ENCODE results near the gene HAL.

Gene HAL

DNA sequence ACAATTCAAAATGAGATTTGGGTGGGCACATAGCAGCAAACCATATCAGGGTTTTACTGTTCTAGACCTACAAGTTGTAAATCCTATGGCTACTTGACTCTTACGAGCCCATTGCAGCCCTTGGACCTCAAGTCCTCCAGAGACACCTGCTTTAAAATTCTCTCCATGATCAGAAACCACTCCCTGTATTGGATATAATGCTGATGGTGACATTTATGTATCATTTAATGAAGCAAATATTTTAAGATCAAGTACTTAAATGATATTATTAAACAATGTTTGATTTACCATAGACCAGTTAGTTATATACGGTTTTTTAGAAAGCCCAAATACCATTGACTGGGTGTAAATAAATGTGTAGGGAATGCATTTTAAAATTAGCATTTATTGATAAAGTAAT, 28.8 kb downstream of the HAL start:
- TF ChIP-seq POU2F2 (IDR thresholded peaks at IDR 0.05; ENCODE audit: low read depth, low read length): no peak
- no peak for TF ChIP-seq TAF1 (IDR thresholded peaks at IDR 0.05; ENCODE audit: low read depth, low read length)
- no peak for TF ChIP-seq POLR2A (IDR thresholded peaks at IDR 0.05; ENCODE audit: low read depth, low read length)
- TF ChIP-seq SPI1 (IDR thresholded peaks at IDR 0.05; ENCODE audit: low read depth, low read length): no peak
- no peak for TF ChIP-seq POLR2AphosphoS5 (IDR thresholded peaks at IDR 0.05; ENCODE audit: low read depth, low read length)
- no peak for TF ChIP-seq PAX5 (IDR thresholded peaks at IDR 0.05; ENCODE audit: insufficient read depth, low read length, severe bottlenecking)
- FAIRE-seq: no peak
- DNase-seq (ENCODE audit: insufficient read length, low spot score): no peak

DNA sequence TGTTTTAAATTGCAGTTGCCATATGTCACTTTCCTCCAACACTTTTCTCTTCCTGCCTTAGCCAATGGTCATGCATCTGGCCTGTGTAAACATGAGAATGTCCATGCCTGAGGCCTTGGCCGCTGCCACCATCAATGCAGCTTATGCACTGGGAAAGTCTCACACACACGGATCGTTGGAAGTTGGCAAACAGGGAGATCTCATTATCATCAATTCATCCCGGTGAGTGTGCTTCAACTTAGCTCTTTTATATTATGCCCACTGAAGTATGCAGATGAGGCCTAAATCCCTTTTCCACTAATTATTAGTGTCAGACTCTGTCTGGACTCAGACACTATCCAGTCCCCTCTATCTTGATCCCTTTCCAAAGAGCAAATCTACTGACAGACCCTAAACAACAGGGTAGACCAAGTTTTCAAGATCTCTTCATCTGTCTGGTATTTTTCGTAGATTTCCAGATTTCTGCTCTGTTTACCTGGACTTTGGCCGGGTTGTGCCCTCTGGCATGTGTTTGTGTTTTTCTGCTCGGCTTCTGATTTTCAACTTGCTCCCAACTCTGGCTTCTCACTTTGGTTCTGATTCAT, 29.8 kb downstream of the HAL start:
- DNase-seq (ENCODE audit: insufficient read length, low spot score): no peak
- no peak for FAIRE-seq
- no peak for TF ChIP-seq SPI1 (IDR thresholded peaks at IDR 0.05; ENCODE audit: low read depth, low read length)
- no peak for TF ChIP-seq POLR2A (IDR thresholded peaks at IDR 0.05; ENCODE audit: low read depth, low read length)
- no peak for TF ChIP-seq POLR2AphosphoS5 (IDR thresholded peaks at IDR 0.05; ENCODE audit: low read depth, low read length)
- no peak for TF ChIP-seq POU2F2 (IDR thresholded peaks at IDR 0.05; ENCODE audit: low read depth, low read length)
- no peak for TF ChIP-seq PAX5 (IDR thresholded peaks at IDR 0.05; ENCODE audit: insufficient read depth, low read length, severe bottlenecking)
- TF ChIP-seq TAF1 (IDR thresholded peaks at IDR 0.05; ENCODE audit: low read depth, low read length): no peak

DNA sequence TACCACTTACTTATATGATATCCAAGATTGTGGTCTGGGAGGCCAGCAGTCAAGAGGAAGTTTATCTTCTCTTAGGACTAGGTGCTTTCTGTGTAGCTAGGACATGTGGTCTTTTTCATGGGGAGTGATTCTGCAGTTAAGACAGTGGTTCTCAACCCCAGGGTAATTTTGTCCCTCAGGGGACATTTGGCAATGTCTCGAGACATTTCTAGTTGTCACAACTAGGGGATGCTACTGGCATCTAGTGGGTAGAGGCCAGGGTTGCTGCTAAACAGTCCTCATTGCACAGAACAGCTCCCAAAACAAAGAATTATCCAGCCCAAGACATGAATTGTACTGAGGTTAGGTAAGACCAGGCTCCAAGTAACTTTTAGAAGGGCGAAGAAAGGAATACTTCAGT, 33.0 kb downstream of the HAL start:
- no peak for DNase-seq (ENCODE audit: insufficient read length, low spot score)
- TF ChIP-seq PAX5 (IDR thresholded peaks at IDR 0.05; ENCODE audit: insufficient read depth, low read length, severe bottlenecking) (no peak), SPI1 (IDR thresholded peaks at IDR 0.05; ENCODE audit: low read depth, low read length) (no peak), POLR2AphosphoS5 (IDR thresholded peaks at IDR 0.05; ENCODE audit: low read depth, low read length) (no peak), TAF1 (IDR thresholded peaks at IDR 0.05; ENCODE audit: low read depth, low read length) (no peak), POU2F2 (IDR thresholded peaks at IDR 0.05; ENCODE audit: low read depth, low read length) (no peak)
- FAIRE-seq: peak; percentile 40

DNA sequence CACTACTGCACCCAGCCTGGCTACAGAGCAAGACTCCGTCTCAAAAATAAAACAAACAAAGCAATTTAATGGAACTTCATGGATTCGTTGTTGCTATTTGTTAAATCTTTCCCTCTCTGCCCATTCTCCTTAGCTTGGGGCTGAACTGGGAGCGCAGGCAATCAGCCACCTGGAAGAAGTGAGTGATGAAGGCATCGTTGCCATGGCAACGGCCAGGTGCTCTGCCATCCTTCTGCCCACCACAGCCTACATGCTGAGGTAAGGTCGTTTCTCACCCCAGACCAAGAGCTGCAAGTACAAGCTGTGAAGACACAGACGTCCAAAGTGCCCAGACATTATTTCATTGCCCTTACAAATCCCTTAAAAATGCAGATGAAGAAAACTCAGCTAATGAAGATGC, 33.9 kb downstream of the HAL start:
- DNase-seq (ENCODE audit: insufficient read length, low spot score): no peak

DNA sequence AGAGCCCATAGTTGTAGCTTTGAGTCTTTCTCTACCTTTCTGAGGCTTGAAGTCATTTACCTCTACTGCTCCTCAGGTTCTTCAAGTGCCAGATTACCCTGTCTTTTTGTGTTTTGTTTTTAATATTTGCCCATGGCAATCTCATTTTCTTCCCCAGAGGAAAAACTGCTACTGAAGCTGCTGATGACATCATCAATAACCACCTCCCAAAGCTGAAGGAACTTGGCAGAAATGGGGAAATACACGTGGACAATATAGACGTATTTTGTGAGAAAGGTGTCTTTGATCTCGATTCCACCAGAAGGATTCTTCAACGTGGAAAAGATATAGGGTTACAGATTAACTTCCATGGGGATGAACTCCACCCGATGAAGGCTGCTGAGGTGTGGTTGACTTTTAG, 35.9 kb downstream of the HAL start:
- FAIRE-seq (no peak), DNase-seq (ENCODE audit: insufficient read length, low spot score) (no peak)
- TF ChIP-seq POLR2A (IDR thresholded peaks at IDR 0.05; ENCODE audit: low read depth, low read length) (no peak), POU2F2 (IDR thresholded peaks at IDR 0.05; ENCODE audit: low read depth, low read length) (no peak), TAF1 (IDR thresholded peaks at IDR 0.05; ENCODE audit: low read depth, low read length) (no peak)

More for the DNA sequence above, 33.9 kb downstream of the HAL start:
- FAIRE-seq: no peak
- TF ChIP-seq TAF1 (IDR thresholded peaks at IDR 0.05; ENCODE audit: low read depth, low read length) (no peak), SPI1 (IDR thresholded peaks at IDR 0.05; ENCODE audit: low read depth, low read length) (no peak), POLR2A (IDR thresholded peaks at IDR 0.05; ENCODE audit: low read depth, low read length) (no peak), PAX5 (IDR thresholded peaks at IDR 0.05; ENCODE audit: insufficient read depth, low read length, severe bottlenecking) (no peak), POU2F2 (IDR thresholded peaks at IDR 0.05; ENCODE audit: low read depth, low read length) (no peak), POLR2AphosphoS5 (IDR thresholded peaks at IDR 0.05; ENCODE audit: low read depth, low read length) (no peak)

GRCh38 chr12:95959107-95959506, 37.0 kb downstream of the HAL start:
- DNase-seq (ENCODE audit: insufficient read length, low spot score) (no peak), FAIRE-seq (no peak)
- TF ChIP-seq SPI1 (IDR thresholded peaks at IDR 0.05; ENCODE audit: low read depth, low read length) (no peak), POLR2AphosphoS5 (IDR thresholded peaks at IDR 0.05; ENCODE audit: low read depth, low read length) (no peak), POLR2A (IDR thresholded peaks at IDR 0.05; ENCODE audit: low read depth, low read length) (no peak), POU2F2 (IDR thresholded peaks at IDR 0.05; ENCODE audit: low read depth, low read length) (no peak)

GRCh38 chr12:95956557-95957145, 39.5 kb downstream of the HAL start:
- TF ChIP-seq PAX5 (IDR thresholded peaks at IDR 0.05; ENCODE audit: insufficient read depth, low read length, severe bottlenecking): no peak
- TF ChIP-seq POLR2AphosphoS5 (IDR thresholded peaks at IDR 0.05; ENCODE audit: low read depth, low read length): no peak
- TF ChIP-seq POLR2A (IDR thresholded peaks at IDR 0.05; ENCODE audit: low read depth, low read length): no peak
- no peak for TF ChIP-seq TAF1 (IDR thresholded peaks at IDR 0.05; ENCODE audit: low read depth, low read length)
- TF ChIP-seq SPI1 (IDR thresholded peaks at IDR 0.05; ENCODE audit: low read depth, low read length): no peak
- no peak for TF ChIP-seq POU2F2 (IDR thresholded peaks at IDR 0.05; ENCODE audit: low read depth, low read length)
- DNase-seq (ENCODE audit: insufficient read length, low spot score) (no peak), FAIRE-seq (no peak)

DNA sequence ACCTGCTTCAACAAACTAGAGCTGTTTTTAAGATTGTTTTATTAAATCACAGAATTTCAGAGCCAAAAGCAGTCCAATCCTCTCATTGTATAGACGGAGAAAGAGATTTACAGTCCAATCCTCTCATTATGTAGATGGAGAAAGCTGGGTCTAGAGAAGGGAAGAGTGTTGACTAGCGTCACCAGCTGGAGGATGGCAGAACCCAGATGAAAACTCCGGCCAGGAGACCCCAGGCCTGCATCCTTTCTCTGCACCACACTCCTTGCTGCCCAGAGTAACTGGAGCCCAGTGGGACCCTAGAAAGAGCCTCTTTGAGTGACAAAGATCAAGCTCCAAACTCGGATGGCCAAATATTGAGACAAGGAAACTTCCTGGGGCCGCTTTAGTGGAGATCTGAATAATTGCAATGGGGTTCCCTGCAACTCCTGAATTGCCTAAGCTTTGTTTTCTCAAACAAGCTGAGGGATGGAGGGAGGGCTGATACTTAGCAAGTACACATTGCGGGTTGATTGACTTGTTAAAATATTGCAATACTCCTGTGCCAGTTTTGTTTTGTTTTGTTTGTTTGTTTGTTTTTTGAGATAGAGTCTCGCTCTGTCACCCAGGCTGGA, 40.5 kb downstream of the HAL start:
- FAIRE-seq: no peak
- DNase-seq (ENCODE audit: insufficient read length, low spot score): no peak
- TF ChIP-seq TAF1 (IDR thresholded peaks at IDR 0.05; ENCODE audit: low read depth, low read length) (no peak), POLR2AphosphoS5 (IDR thresholded peaks at IDR 0.05; ENCODE audit: low read depth, low read length) (no peak), POLR2A (IDR thresholded peaks at IDR 0.05; ENCODE audit: low read depth, low read length) (no peak), PAX5 (IDR thresholded peaks at IDR 0.05; ENCODE audit: insufficient read depth, low read length, severe bottlenecking) (no peak), POU2F2 (IDR thresholded peaks at IDR 0.05; ENCODE audit: low read depth, low read length) (no peak), SPI1 (IDR thresholded peaks at IDR 0.05; ENCODE audit: low read depth, low read length) (no peak)

GRCh38 chr12:95953000-95953399, 43.1 kb downstream of the HAL start:
- TF ChIP-seq TAF1 (IDR thresholded peaks at IDR 0.05; ENCODE audit: low read depth, low read length) (no peak), PAX5 (IDR thresholded peaks at IDR 0.05; ENCODE audit: insufficient read depth, low read length, severe bottlenecking) (no peak), POLR2AphosphoS5 (IDR thresholded peaks at IDR 0.05; ENCODE audit: low read depth, low read length) (no peak)
- no peak for DNase-seq (ENCODE audit: insufficient read length, low spot score)
- no peak for FAIRE-seq

GRCh38 chr12:95951515-95951914, 44.6 kb downstream of the HAL start:
- FAIRE-seq: no peak
- DNase-seq (ENCODE audit: insufficient read length, low spot score): no peak
- no peak for TF ChIP-seq POLR2AphosphoS5 (IDR thresholded peaks at IDR 0.05; ENCODE audit: low read depth, low read length)
- no peak for TF ChIP-seq TAF1 (IDR thresholded peaks at IDR 0.05; ENCODE audit: low read depth, low read length)
- no peak for TF ChIP-seq POU2F2 (IDR thresholded peaks at IDR 0.05; ENCODE audit: low read depth, low read length)
- no peak for TF ChIP-seq PAX5 (IDR thresholded peaks at IDR 0.05; ENCODE audit: insufficient read depth, low read length, severe bottlenecking)
- no peak for TF ChIP-seq SPI1 (IDR thresholded peaks at IDR 0.05; ENCODE audit: low read depth, low read length)
- no peak for TF ChIP-seq POLR2A (IDR thresholded peaks at IDR 0.05; ENCODE audit: low read depth, low read length)
